NCI-H187 (cell line): ENCODE data around the gene CEP83.
"Not testable (repeated sequence)": the region's sequence is repeated elsewhere in the genome, so short reads cannot be mapped to it uniquely, and the experiment has no call there.

Source experiments
- DNase-seq, 2 experiments: peaks; one replicate each; lab custom pipeline; 2025; lab: John Stamatoyannopoulos, UW

CEP83 gene, protein sequence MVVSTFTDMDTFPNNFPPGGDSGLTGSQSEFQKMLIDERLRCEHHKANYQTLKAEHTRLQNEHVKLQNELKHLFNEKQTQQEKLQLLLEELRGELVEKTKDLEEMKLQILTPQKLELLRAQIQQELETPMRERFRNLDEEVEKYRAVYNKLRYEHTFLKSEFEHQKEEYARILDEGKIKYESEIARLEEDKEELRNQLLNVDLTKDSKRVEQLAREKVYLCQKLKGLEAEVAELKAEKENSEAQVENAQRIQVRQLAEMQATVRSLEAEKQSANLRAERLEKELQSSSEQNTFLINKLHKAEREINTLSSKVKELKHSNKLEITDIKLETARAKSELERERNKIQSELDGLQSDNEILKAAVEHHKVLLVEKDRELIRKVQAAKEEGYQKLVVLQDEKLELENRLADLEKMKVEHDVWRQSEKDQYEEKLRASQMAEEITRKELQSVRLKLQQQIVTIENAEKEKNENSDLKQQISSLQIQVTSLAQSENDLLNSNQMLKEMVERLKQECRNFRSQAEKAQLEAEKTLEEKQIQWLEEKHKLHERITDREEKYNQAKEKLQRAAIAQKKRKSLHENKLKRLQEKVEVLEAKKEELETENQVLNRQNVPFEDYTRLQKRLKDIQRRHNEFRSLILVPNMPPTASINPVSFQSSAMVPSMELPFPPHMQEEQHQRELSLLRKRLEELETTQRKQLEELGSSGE

GRCh38 chr12:94459728-94460615 is at the start of gene CEP83:
Gene CEP83 (minus strand): TSS chr12:94459867. CDS start chr12:94412490, 47,377 bp downstream.
- DNase-seq, result peak; percentile 84 to 93

DNA sequence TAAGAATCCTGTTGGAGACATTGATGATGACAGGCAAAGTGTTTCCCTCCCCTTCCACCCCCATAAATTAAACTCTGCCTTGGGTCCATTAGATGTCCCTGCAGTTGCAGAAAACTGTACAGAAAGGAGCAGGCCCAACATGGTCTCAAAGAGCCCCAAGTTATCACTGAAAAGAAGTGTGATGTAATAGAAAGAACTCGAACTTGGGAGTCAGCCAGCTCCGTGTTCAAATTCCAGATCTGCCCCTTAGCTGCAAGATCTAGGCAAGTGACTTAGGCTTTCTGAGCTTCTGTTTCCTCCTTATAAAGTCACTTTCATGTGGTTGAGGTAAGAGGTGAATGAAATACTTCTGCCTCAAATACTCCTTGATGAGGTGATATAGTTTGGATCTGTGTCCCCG is 49.6 kb upstream of the CEP83 start:
- DNase-seq, result no peak

DNA sequence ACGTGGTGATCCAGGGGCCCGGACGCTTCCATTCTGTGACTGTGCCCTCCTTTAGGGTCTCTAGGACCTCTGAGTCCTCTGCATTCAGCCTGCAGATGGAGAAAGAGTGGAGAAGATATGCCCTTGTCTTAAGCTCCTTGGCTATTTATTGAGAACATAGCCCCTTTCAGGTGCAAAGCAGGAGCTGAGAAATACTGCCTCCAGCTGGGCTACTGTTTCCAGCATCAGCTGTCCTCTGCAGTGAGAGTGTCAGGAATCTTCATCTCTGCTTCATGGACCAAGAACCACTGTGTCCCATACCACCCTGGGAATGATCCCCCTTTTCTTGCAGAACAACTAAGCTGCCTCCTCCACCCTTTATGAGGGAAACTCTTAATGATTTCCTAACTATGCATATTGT is 47.8 kb upstream of the CEP83 start:
- DNase-seq, result no peak

DNA sequence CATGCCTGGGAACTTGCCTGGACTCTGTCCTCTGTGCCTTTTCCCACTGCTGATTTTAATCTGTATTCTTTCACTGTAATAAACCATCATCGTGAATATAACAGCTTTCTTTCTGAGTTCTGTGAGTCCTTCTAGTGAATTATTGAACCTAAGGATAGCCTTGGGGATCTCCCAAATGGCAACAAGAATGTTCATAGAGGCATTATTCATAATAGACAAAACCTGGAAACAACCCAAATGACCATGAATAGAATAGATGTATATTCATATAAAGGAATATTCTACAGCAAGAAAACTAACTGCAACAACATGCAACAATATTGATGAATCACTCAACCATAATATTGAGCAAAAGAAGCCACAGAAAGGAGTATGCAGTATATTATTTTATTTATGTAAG is 44.7 kb upstream of the CEP83 start:
- no peak for DNase-seq

DNA sequence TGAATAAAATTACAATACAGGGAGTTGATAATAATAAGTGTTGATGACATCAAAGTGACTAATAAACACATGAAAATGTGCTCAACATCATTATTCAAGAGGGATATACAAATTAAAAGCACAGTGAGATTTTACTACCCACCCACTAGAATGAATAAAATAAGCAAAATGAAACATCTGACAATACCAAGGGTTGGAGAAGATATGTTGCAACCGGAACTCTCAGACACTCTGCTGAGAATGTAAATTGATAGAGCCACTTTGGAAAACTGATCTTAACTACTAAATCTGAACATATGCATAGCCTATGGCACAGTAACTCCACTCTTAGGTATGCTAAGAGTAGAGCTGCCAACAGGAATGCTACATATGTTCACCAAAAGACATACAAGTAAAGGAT is 44.0 kb upstream of the CEP83 start:
- DNase-seq, result no peak

GRCh38 chr12:94500831-94501567 is 41.3 kb upstream of the CEP83 start:
- DNase-seq, result no peak

DNA sequence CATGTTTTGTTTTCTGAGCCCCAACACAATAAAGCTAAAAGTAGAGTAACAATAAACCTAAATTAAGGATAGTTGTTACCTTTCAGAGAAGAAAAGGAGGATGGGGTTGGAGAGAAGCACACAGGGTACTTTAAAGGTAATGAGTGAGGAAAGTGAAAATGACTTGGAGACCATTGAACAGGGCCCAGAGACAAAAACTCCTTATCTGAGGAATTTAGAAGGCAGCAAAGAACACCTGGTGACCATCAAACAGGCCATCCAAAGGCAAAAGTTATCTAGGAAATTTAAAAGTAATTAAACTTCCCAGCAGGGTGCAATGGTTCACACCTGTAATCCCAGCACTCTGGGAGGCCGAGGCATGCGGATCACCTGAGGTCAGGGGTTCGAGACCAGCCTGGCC is 39.0 kb upstream of the CEP83 start:
- DNase-seq, result no peak

DNA sequence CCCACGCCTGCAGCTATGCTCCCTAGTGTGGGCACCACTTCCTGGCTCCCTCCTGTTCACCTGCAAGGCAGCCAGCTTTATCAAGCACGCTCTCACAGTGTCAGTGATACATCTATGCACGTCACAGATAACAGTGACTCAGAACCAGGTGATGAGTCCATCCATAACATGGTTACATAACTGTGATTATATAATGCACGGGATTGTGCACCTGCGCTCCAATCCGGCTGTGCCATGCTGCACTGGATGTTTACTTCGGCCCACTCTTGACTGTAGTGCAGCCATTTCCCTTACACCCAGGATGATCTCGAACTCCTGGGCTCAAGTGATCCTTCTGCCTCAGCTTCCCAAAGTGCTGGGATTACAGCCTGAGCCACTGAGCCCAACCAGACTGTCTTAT is 38.4 kb upstream of the CEP83 start:
- DNase-seq, result no peak

DNA sequence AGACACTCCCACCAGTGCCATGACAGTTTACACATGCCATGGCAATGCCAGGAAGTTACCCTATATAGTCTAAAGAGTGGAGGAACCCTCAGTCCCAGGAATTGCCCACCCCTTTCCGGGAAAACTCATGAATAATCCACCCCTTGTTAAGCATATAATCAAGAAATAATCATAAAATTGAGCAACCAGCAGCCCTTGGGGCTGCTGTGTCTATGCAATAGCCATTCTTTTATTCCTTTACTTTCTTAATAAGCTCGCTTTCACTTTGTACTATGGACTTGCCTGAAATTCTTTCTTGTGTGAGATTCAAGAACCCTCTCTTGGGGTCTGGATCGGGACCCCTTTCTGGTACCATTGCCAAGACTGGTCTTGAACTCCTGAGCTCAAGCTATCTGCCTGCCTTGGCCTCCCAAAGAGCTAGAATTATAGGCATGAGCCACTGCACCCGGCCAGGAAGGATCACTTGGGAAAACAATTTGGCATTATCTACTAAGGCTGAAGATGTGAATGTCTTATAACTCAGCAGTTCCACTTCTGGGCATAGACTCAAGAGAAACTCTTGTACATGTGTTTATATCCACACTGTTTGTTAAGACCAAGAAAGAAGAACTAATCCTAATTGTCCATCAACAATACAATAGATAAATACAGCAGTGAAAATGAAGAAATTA is 35.9 kb upstream of the CEP83 start:
- DNase-seq, result no peak

- no peak for DNase-seq
Measured at GRCh38 chr12:94491489-94491888, 31.8 kb upstream of the CEP83 start.

GRCh38 chr12:94488463-94488862 is 28.8 kb upstream of the CEP83 start:
- no peak for DNase-seq

DNA sequence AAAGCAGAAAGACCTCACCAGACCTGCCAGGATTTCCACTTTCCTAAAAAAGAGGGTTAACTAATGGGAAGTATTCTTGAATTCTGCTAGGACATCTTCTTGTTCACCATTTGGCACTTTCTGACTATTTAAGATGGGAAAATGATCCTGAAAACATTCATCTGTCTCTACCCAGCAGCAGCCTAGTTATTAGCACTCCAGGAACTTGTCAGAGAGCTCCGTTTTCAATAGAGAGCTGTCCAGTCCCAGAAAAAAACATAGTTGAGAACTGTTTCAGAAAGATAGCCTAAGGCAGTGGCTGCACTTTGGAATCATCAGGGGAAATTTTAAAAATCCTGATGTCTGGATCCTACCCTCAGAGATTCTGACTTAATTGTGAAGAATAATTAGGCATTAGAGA is 22.1 kb upstream of the CEP83 start:
- DNase-seq, result no peak

DNA sequence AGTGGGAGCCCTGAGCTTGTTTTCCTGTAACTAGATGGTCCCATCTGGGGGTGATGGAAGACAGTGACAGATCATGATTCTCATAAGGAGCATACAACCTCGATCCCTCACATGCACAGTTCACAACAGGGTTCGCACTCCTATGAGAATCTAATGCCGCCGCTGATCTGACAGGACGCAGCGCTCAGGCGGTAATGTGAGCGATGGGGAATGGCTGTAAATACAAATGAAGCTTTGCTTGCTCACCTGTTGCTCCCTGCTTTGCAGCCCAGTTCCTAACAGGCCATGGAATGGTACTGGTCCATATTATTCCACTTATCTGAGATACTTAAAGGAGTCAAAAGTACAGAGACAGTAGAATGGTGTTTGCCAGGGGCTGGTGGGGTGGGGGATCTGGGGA is 9.9 kb upstream of the CEP83 start:
- no peak for DNase-seq

DNA sequence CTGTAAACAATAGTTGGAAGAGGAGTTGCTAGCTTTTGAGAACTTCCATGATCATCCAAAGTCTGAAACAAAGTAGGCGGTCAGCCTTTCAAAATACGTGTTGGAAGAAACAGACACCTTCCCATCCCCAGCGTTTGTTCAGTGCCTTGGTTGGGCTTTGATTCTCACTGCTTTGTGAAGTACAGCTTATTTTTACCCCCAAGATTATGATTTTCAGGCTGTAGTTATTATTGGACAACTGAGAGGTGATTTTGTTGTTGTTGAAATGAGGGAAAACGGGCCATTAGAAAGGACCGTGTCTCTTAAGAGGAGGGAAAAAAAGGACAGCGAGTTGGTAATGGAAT is 921 bp upstream of the CEP83 start:
- DNase-seq, result no peak

GRCh38 chr12:94458877-94459727 is 565 bp downstream of the CEP83 start:
- DNase-seq, result peak in 1 of 2 experiments; percentile 49

- no peak for DNase-seq
Measured at GRCh38 chr12:94457311-94457710, 2.4 kb downstream of the CEP83 start.

DNA sequence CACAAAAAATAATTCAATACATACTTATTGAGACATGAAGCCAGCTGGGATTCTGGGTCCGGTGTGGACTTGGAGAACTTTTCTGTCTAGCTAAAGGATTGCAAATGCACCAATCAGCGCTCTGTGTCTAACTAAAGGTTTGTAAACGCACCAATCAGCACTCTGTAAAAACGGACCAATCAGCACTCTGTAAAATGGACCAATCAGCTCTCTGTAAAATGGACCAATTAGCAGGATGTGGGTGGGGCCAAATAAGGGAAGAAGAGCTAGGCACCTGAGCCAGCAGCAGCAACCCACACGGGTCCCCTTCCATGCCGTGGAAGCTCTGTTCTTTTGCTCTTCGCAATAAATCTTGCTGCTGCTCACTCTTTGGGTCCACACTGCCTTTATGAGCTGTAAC is 5.3 kb downstream of the CEP83 start:
- DNase-seq, result not testable (repeated sequence)

DNA sequence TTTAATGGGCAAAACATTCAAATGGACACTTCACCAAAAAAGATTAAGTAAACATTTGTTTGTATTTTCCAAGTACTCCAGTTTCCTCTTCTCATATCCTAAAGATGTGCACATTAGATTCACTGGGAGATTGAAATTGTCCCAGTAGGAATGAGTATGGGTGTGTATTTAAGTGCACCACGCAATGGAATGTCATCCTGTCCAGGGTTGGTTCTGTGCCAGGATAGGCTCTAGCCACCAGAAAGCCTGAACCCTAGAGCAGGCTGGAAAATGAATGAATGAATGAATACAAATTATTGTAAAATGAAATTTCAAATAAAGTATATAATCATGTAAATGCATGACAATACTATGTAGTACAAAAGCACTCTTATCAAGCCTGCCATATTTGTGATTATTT is 14.0 kb downstream of the CEP83 start:
- DNase-seq, result no peak

DNA sequence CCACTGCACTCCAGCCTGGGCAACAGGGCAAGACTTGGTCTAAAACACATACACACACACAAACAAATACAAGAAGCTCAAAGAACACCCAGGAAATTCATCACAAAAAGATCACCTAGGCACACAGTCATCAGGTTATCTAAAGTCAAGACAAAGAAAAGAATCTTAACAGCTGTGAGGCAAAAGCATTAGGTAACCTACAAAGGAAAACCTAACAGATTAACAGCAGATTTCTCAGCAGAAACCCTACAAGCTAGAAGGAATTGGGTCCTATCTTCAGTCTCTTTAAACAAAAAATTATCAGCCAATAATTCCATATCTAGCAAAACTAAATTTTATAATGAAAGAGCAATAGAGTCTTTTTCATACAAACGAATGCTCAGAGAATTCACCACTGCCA is 22.4 kb downstream of the CEP83 start:
- no peak for DNase-seq

DNA sequence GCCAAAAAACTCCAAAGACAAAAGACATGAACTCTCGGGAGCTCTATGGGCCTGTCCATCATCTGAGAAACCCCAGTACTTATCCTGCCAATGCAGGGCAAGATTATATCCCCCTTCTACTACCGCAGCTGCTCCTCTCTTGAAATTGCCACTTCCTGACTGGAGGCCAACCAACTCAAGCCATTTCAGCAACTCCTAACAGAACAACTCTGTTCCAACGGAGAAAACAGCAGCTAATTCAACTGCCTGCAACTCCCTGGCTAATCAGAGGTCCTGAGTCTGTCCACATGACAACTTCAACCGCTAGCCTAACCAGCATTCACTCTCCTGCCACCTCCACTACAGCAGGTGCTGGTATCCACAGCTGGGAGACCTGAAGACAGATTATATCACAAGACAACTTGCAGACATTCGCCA is 24.1 kb downstream of the CEP83 start:
- no peak for DNase-seq
